Measurements from ENCODE around the gene FAM98B.

DNA sequence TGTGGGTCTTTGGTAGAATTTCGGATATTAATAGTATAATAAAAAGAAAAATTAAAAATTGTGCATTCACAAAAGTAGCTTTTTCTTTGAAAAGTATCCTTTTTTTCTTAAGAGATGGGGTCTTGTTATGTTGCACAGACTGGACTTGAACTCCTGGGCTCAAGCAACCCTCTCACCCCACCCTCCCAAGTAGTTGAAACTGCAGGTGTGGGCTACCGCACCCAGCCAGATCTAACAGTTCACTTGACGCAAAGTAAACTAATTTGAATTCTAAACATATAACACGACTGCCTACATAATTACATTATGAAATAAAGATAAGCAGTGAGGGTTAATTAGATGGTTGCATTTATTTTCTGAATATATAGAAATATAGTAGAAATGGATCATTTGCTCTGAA lies 10.7 kb downstream of the FAM98B start:
- TF ChIP-seq ZNF396 (CRISPR knock-in tag; IDR thresholded peaks at IDR 0.05; ENCODE audit: borderline replicate concordance): no peak
- TF ChIP-seq, protein P1, sequence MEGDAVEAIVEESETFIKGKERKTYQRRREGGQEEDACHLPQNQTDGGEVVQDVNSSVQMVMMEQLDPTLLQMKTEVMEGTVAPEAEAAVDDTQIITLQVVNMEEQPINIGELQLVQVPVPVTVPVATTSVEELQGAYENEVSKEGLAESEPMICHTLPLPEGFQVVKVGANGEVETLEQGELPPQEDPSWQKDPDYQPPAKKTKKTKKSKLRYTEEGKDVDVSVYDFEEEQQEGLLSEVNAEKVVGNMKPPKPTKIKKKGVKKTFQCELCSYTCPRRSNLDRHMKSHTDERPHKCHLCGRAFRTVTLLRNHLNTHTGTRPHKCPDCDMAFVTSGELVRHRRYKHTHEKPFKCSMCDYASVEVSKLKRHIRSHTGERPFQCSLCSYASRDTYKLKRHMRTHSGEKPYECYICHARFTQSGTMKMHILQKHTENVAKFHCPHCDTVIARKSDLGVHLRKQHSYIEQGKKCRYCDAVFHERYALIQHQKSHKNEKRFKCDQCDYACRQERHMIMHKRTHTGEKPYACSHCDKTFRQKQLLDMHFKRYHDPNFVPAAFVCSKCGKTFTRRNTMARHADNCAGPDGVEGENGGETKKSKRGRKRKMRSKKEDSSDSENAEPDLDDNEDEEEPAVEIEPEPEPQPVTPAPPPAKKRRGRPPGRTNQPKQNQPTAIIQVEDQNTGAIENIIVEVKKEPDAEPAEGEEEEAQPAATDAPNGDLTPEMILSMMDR (IDR thresholded peaks at IDR 0.05): no peak
- TF ChIP-seq ZNF317 (CRISPR knock-in tag; IDR thresholded peaks at IDR 0.05; ENCODE audit: borderline replicate concordance, low read depth): no peak
- no peak for TF ChIP-seq ZNF425 (CRISPR knock-in tag; conservative IDR thresholded peaks at IDR 0.05)
- no peak for TF ChIP-seq GABPB1 (CRISPR knock-in tag; IDR thresholded peaks at IDR 0.05)
- TF ChIP-seq MAX (CRISPR knock-in tag; IDR thresholded peaks at IDR 0.05): no peak
- TF ChIP-seq, protein P2, sequence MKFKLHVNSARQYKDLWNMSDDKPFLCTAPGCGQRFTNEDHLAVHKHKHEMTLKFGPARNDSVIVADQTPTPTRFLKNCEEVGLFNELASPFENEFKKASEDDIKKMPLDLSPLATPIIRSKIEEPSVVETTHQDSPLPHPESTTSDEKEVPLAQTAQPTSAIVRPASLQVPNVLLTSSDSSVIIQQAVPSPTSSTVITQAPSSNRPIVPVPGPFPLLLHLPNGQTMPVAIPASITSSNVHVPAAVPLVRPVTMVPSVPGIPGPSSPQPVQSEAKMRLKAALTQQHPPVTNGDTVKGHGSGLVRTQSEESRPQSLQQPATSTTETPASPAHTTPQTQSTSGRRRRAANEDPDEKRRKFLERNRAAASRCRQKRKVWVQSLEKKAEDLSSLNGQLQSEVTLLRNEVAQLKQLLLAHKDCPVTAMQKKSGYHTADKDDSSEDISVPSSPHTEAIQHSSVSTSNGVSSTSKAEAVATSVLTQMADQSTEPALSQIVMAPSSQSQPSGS (CRISPR knock-in tag; IDR thresholded peaks at IDR 0.05; ENCODE audit: borderline replicate concordance, low read depth): no peak
- TF ChIP-seq, protein P3, sequence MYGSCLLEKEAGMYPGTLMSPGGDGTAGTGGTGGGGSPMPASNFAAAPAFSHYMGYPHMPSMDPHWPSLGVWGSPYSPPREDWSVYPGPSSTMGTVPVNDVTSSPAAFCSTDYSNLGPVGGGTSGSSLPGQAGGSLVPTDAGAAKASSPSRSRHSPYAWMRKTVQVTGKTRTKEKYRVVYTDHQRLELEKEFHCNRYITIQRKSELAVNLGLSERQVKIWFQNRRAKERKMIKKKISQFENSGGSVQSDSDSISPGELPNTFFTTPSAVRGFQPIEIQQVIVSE (CRISPR knock-in tag; IDR thresholded peaks at IDR 0.05; ENCODE audit: borderline replicate concordance): no peak
- TF ChIP-seq ELF4 (CRISPR knock-in tag; IDR thresholded peaks at IDR 0.05; ENCODE audit: low read depth): no peak
- no peak for TF ChIP-seq SP1 (CRISPR knock-in tag; conservative IDR thresholded peaks at IDR 0.05)
- no peak for TF ChIP-seq MYBL2 (CRISPR knock-in tag; IDR thresholded peaks at IDR 0.05)
